PC-9 (cell line): ENCODE data around the gene OR4D1. TPM values are rescaled to one million over a fixed set of nuclear protein-coding genes. Genes with fewer than 3 reads are reported as not detected.
"Not testable (repeated sequence)": the region's sequence is repeated elsewhere in the genome, so short reads cannot be mapped to it uniquely, and the experiment has no call there.

Source experiments
- Bru-seq: library from RNA; stranded (reverse); fragments of 400-500 nt; gene quantifications from one replicate; lab custom pipeline; 2021; lab: Mats Ljungman, UMichigan
- BruChase-seq, 2 experiments: library from RNA; stranded (reverse); fragments of 400-500 nt; gene quantifications; one replicate each; lab custom pipeline; 2021; lab: Mats Ljungman, UMichigan
- BruUV-seq: library from RNA; stranded (reverse); fragments of 400-500 nt; replicated peaks from 2 replicates; lab custom pipeline; 2021; lab: Mats Ljungman, UMichigan
- CTCF ChIA-PET: fragments of 300-600 bp; sonication (Branson Sonifier 250); formaldehyde crosslinking; loops from one replicate; lab custom pipeline; 2022; ENCODE audit warnings: antibody characterized with exemption; lab: Charles Lee
- POLR2A ChIA-PET: fragments of 300-600 bp; sonication (Branson Sonifier 250); formaldehyde crosslinking; loops from one replicate; lab custom pipeline; 2022; ENCODE audit warnings: antibody characterized with exemption; ENCODE audit not compliant: unreplicated experiment; lab: Charles Lee
- DNase-seq, 2 experiments: peaks; one replicate each; pipeline versions ENCODE4 v3.0.0 to v3.0.0-alpha.2; 2015 to 2022; ENCODE audit warnings: mixed read lengths in 1 of 2
- H2AFZ ChIP-seq: fragments of 200-600 bp; sonication (generic); 2 replicates; pipeline ENCODE4 v1.8.1; 2017; ENCODE audit warnings: antibody characterized with exemption
- H3F3A ChIP-seq: fragments of 200-600 bp; sonication (generic); 2 replicates; pipeline ENCODE4 v1.8.1; 2017; ENCODE audit warnings: antibody characterized with exemption, mild to moderate bottlenecking, low read depth; ENCODE audit not compliant: insufficient read depth
- H3K27ac ChIP-seq: fragments of 200-600 bp; sonication (generic); 2 replicates; pipeline ENCODE4 v1.6.1; 2016; ENCODE audit warnings: mixed run types
- H3K27me3 ChIP-seq: fragments of 200-600 bp; sonication (generic); 2 replicates; pipeline ENCODE4 v1.6.1; 2016; ENCODE audit warnings: low read depth, mixed run types; ENCODE audit not compliant: insufficient read depth
- H3K36me3 ChIP-seq: fragments of 200-600 bp; sonication (generic); 2 replicates; pipeline ENCODE4 v1.6.1; 2016; ENCODE audit warnings: low read depth, mixed run types
- H3K4me1 ChIP-seq: fragments of 200-600 bp; sonication (generic); replicated peaks from 2 replicates; pipeline ENCODE4 v1.6.1; 2016; ENCODE audit warnings: mixed run types; ENCODE audit not compliant: insufficient read depth
- H3K4me2 ChIP-seq: fragments of 200-600 bp; sonication (generic); 2 replicates; pipeline ENCODE4 v1.6.1; 2017; ENCODE audit warnings: mixed run types
- H3K4me3 ChIP-seq: fragments of 200-600 bp; sonication (generic); 2 replicates; pipeline ENCODE4 v1.6.1; 2016; ENCODE audit warnings: mixed run types
- H3K79me2 ChIP-seq: fragments of 200-600 bp; sonication (generic); 2 replicates; pipeline ENCODE4 v1.6.1; 2017; ENCODE audit warnings: low read depth, mixed run types
- H3K9me2 ChIP-seq: fragments of 200-600 bp; sonication (generic); 2 replicates; pipeline ENCODE4 v1.8.1; 2017; ENCODE audit warnings: mild to moderate bottlenecking; ENCODE audit not compliant: insufficient read depth
- H3K9me3 ChIP-seq: fragments of 200-600 bp; sonication (generic); 2 replicates; pipeline ENCODE4 v1.8.1; 2016; ENCODE audit warnings: low read depth; ENCODE audit not compliant: insufficient read depth
- H4K20me1 ChIP-seq: fragments of 200-600 bp; sonication (generic); 2 replicates; pipeline ENCODE4 v1.8.1; 2017; ENCODE audit not compliant: insufficient read depth
- EZH2 ChIP-seq: fragments of 200-600 bp; sonication (generic); IDR thresholded peaks from 2 replicates; pipeline ENCODE4 v1.8.0; 2017; ENCODE audit warnings: antibody characterized with exemption, low read depth
- intact Hi-C: fragments of 100-400 bp; cut with micrococcal nuclease; formaldehyde crosslinking; loops from one replicate; pipeline ENCODE4 v1.10.0; 2022; ENCODE audit not compliant: unreplicated experiment
- long read RNA-seq: library from polyadenylated mRNA; stranded (forward); transcript quantifications from one replicate; pipeline ENCODE4 v2.0.0, GENCODE V29; 2022
- total RNA-seq: library from RNA; stranded (reverse); gene quantifications from 2 replicates; pipeline ENCODE4 v1.2.3, GENCODE V29; 2021
- TF ChIP-seq, protein P1 (sequence below): fragments of 200-600 bp; sonication (generic); conservative IDR thresholded peaks from 2 replicates; pipeline ENCODE4 v1.6.1; 2017; ENCODE audit warnings: mixed run types, antibody characterized with exemption, mild to moderate bottlenecking, moderate library complexity

Gene OR4D1
- total RNA-seq (not detected in 2 replicates), Bru-seq, nascent RNA (not detected), BruChase-seq, experiment 1, labeled RNA remaining after a 2-hour chase (not detected), BruChase-seq, experiment 2, labeled RNA remaining after a 6-hour chase (not detected)
- long read RNA-seq = 0 reads

DNA sequence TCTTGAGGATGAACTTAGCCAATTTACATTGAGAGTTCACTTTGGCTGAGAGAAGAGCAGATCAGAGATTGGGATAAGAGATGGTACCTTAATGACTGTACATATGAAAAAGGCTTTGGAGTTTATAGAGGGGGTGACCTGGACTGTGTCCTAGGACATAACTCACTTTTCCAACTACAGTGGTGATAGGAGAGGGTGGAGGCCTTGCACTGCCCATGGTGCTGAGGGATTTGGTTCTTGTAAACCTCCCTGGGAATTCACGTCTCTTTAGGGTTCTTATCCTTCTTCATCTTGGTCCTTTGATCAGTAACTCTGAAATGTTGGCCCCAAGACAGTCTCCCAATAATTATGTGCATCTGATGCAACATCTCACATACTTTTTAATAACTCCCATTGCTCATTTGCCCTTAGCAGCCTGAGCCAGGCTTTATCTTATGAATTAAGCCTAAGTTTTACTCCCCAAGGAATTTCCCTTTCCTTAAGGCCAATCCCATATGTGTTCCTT is at the start of gene OR4D1:
OR4D1 (plus strand) TSS at position 455 of the 505 bp plus-strand sequence. CDS start 6,770 bp downstream, outside the sequence.
- peaks cover 89% of the 10 kb centered on the region for H3K27me3 ChIP-seq

DNA sequence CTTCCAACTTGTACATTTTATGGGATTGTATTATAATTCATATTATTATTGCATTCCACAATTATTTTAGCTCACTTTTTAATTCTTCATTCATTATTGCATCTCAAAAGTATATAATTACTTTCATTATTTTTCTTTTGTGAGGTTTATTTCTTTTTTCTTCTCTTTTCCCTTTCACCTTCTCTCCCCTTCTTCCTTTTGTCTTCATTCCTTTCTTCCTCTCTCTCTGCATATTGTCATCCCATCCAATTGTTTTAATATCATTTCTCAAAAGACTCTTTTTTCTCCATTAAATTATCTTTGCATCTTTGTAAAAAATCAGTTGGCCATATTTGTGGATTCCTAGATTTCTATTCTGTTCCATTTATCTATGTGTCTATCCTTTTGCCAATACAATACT is 47.7 kb upstream of the OR4D1 start:
- Histone ChIP-seq H3K9me2 (no peaks in the 10 kb centered on the region; the same call in 1 of the 2 replicates), H3K9me3 (no peaks in the 10 kb centered on the region), H3K27ac (no peak overlapping the region), H3K36me3 (no peaks in the 10 kb centered on the region), H3K79me2 (no peaks in the 10 kb centered on the region), H3F3A (0 out of 2 replicates have a peak, but pooled peaks cover 10% of the 10 kb centered on the region), H3K4me1 (no peaks in the 10 kb centered on the region), H3K4me2 (no peak overlapping the region), H2AFZ (no peak overlapping the region), H3K4me3 (no peak overlapping the region), H3K27me3 (no peaks in the 10 kb centered on the region), H4K20me1 (no peaks in the 10 kb centered on the region)
- CTCF ChIA-PET = interaction anchor here (0.6 kb wide), 1 partner anchor 18 kb away, joined by 3 read pairs; no protein-coding TSS in a partner anchor
- no peak for DNase-seq
- TF ChIP-seq, protein P1, sequence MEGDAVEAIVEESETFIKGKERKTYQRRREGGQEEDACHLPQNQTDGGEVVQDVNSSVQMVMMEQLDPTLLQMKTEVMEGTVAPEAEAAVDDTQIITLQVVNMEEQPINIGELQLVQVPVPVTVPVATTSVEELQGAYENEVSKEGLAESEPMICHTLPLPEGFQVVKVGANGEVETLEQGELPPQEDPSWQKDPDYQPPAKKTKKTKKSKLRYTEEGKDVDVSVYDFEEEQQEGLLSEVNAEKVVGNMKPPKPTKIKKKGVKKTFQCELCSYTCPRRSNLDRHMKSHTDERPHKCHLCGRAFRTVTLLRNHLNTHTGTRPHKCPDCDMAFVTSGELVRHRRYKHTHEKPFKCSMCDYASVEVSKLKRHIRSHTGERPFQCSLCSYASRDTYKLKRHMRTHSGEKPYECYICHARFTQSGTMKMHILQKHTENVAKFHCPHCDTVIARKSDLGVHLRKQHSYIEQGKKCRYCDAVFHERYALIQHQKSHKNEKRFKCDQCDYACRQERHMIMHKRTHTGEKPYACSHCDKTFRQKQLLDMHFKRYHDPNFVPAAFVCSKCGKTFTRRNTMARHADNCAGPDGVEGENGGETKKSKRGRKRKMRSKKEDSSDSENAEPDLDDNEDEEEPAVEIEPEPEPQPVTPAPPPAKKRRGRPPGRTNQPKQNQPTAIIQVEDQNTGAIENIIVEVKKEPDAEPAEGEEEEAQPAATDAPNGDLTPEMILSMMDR = no peak
- TF ChIP-seq EZH2 = no peak
- intact Hi-C loops = no loop called here
- POLR2A ChIA-PET = no interaction called here
- BruUV-seq = no TSS peak

More for the DNA sequence above, at the start of gene OR4D1:
- Histone ChIP-seq H3F3A (no peaks in the 10 kb centered on the region), H3K27ac (no peak within 1 kb of the TSS), H3K4me3 (no peak within 1 kb of the TSS), H3K4me2 (no peak within 1 kb of the TSS), H4K20me1 (no peaks in the 10 kb centered on the region), H2AFZ (no peak within 1 kb of the TSS), H3K79me2 (no peaks in the 10 kb centered on the region), H3K9me2 (no peaks in the 10 kb centered on the region), H3K4me1 (no peaks in the 10 kb centered on the region), H3K36me3 (no peaks in the 10 kb centered on the region), H3K9me3 (0 out of 2 replicates have a peak, but pooled peaks cover 7% of the 10 kb centered on the region)
- ChIA-PET CTCF (no interaction called here), POLR2A (no interaction called here)
- intact Hi-C loops = no loop called here
- no peak for DNase-seq
- TF ChIP-seq EZH2 = no peak
- TF ChIP-seq, protein P1 = no peak
- no TSS peak for BruUV-seq

DNA sequence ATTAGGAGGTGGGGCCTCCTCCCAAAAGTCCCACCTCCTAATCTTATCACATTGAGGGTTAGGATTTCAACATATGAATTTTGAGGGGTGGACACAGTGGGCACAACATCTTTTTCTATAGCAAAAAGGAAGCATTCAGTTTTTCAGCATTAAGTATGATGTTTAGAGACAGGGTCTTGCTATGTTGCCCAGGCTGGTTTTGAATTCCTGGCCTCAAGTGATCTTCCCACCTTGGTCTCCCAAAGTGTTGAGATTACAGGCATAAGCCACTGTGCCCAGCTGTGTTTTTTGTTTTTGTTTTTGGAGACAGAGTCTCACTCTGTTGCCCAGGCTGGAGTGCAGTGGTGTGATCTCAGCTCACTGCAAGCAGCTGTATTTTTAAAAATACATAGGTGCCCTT is 46.3 kb upstream of the OR4D1 start:
- H4K20me1 ChIP-seq, DNase-seq, intact Hi-C loops, POLR2A ChIA-PET, H3K4me3 ChIP-seq, H3K4me1 ChIP-seq, H2AFZ ChIP-seq, BruUV-seq, H3F3A ChIP-seq, H3K9me3 ChIP-seq, H3K27ac ChIP-seq, H3K4me2 ChIP-seq, H3K27me3 ChIP-seq, CTCF ChIA-PET, H3K9me2 ChIP-seq, H3K79me2 ChIP-seq, H3K36me3 ChIP-seq: not testable (repeated sequence)
